Testis (tissue), 3 donors: ENCODE measurements around the gene PCLO. TPM values are rescaled to one million over a fixed set of nuclear protein-coding genes. Genes with fewer than 3 reads are reported as not detected.
"Not testable (repeated sequence)": the region's sequence is repeated elsewhere in the genome, so short reads cannot be mapped to it uniquely, and the experiment has no call there.

Source experiments
- DNase-seq: peaks from one replicate; pipeline ENCODE4 v3.0.0-alpha.2; 2019
- H3K27ac ChIP-seq, 2 donors: fragments of 200-600 bp; sonication (generic); one replicate each; pipeline ENCODE4 v1.5.1; 2019
- H3K27me3 ChIP-seq: fragments of 200-600 bp; sonication (generic); one replicate; pipeline ENCODE4 v1.5.1; 2019
- H3K36me3 ChIP-seq: fragments of 200-600 bp; sonication (generic); one replicate; pipeline ENCODE4 v1.5.1; 2017; ENCODE audit warnings: low read depth; ENCODE audit errors: missing control alignments
- H3K4me1 ChIP-seq: fragments of 200-600 bp; sonication (generic); one replicate; pipeline ENCODE4 v1.5.1; 2019
- H3K4me3 ChIP-seq, 2 donors: fragments of 200-600 bp; sonication (generic); one replicate each; pipeline ENCODE4 v1.5.1; 2017 to 2019
- H3K9me3 ChIP-seq: fragments of 200-600 bp; sonication (generic); one replicate; pipeline ENCODE4 v1.5.1; 2017
- CTCF ChIP-seq, 3 experiments: fragments of 450-650 bp in 2 of 3; fragments of 200-600 bp in 1 of 3; sonication (generic) in 1 of 3; IDR thresholded peaks; one replicate each; pipeline ENCODE4 v1.5.1; 2016 to 2019; ENCODE audit warnings: antibody characterized with exemption in 3 of 3, mild to moderate bottlenecking in 2 of 3, moderate library complexity in 1 of 3
- POLR2A ChIP-seq: fragments of 450-650 bp; IDR thresholded peaks from one replicate; pipeline ENCODE4 v1.6.1; 2017; ENCODE audit warnings: antibody characterized with exemption, mild to moderate bottlenecking, moderate library complexity
- WGBS, 2 donors: methylation state at CpG; one replicate each; pipeline ENCODE4 v1.1.5; 2018; 5-methylcytosine and 5-hydroxymethylcytosine counted together
- intact Hi-C: fragments of 100-400 bp; cut with DNase I; formaldehyde crosslinking; loops from one replicate; pipeline ENCODE4 v1.15.1; 2023; ENCODE audit warnings: low total_unique reads
- polyA plus RNA-seq: library from polyadenylated mRNA; stranded (reverse); fragments of 350-450 nt; fragmentation: Illumina TruSeq; extraction: RNeasy Lipid Tissue Mini Kit (QIAGEN cat#74804); gene quantifications from one replicate; pipeline ENCODE4 v1.2.3, GENCODE V29; 2014; ENCODE audit warnings: low read depth, low replicate concordance; ENCODE audit not compliant: insufficient read depth
- total RNA-seq, 2 donors: library from RNA; depleted of rRNA; stranded (reverse); fragments of >200 nt; gene quantifications; one replicate each; pipeline ENCODE4 v1.2.3, GENCODE V29; 2016

The PCLO gene
- total and polyA plus RNA-seq, 3 donors from 2014 or later, result 6.4 to 29.4 (median 20.4) TPM

GRCh38 chr7:82897500-82897899, 265.2 kb downstream of the PCLO start:
- DNase-seq, result no peak
- WGBS, 2 donors, result 91 to 92% methylated on average over 3 of the region's 3 CpGs
- no peak overlapping the region for H3K27ac ChIP-seq
- H3K36me3 ChIP-seq, result no peaks in the 10 kb centered on the region
- H3K4me3 ChIP-seq, result no peak overlapping the region
- intact Hi-C loops, result no loop called here
- H3K27me3 ChIP-seq, result no peaks in the 10 kb centered on the region
- H3K9me3 ChIP-seq, result no peaks in the 10 kb centered on the region
- no peaks in the 10 kb centered on the region for H3K4me1 ChIP-seq
- TF ChIP-seq CTCF (IDR thresholded peaks at IDR 0.05), result no peak
- TF ChIP-seq POLR2A, result no peak

GRCh38 chr7:82894341-82894740, 268.3 kb downstream of the PCLO start:
- DNase-seq, intact Hi-C loops, H3K4me3 ChIP-seq, H3K27me3 ChIP-seq, H3K36me3 ChIP-seq, H3K4me1 ChIP-seq, H3K27ac ChIP-seq, H3K9me3 ChIP-seq: not testable (repeated sequence)
- WGBS, 2 donors, result 79 to 81% methylated on average over 6 to 7 of the region's 7 CpGs

GRCh38 chr7:82886324-82886723, 276.4 kb downstream of the PCLO start:
- WGBS, 2 donors, result 0 to 48% methylated on average over 1 of the region's 1 CpG
- DNase-seq, result no peak
- intact Hi-C loops, result no loop called here
- H3K27me3 ChIP-seq, result no peaks in the 10 kb centered on the region
- no peaks in the 10 kb centered on the region for H3K9me3 ChIP-seq
- TF ChIP-seq POLR2A (no peak), CTCF (IDR thresholded peaks at IDR 0.05) (no peak)
- H3K4me1 ChIP-seq, result no peaks in the 10 kb centered on the region
- no peak overlapping the region for H3K27ac ChIP-seq
- H3K36me3 ChIP-seq, result no peaks in the 10 kb centered on the region
- H3K4me3 ChIP-seq, result no peak overlapping the region

- Histone ChIP-seq H3K36me3 (no peaks in the 10 kb centered on the region), H3K27me3 (no peaks in the 10 kb centered on the region), H3K4me1 (no peaks in the 10 kb centered on the region), H3K9me3 (no peaks in the 10 kb centered on the region), H3K27ac (no peak overlapping the region), H3K4me3 (no peak overlapping the region)
- WGBS, 2 donors, result 79 to 94% methylated on average over 6 of the region's 6 CpGs
- intact Hi-C loops, result no loop called here
- DNase-seq, result no peak
- TF ChIP-seq CTCF (IDR thresholded peaks at IDR 0.05) (no peak), POLR2A (no peak)
Observed at GRCh38 chr7:82865856-82866255, 296.8 kb downstream of the PCLO start.

- WGBS, 2 donors, result 70 to 84% methylated on average over 1 of the region's 1 CpG
- no peak overlapping the region for H3K4me3 ChIP-seq
- no peaks in the 10 kb centered on the region for H3K9me3 ChIP-seq
- no peaks in the 10 kb centered on the region for H3K4me1 ChIP-seq
- no peaks in the 10 kb centered on the region for H3K27me3 ChIP-seq
- H3K36me3 ChIP-seq, result no peaks in the 10 kb centered on the region
- no peak for DNase-seq
- intact Hi-C loops, result no loop called here
- H3K27ac ChIP-seq, result no peak overlapping the region
- TF ChIP-seq POLR2A (no peak), CTCF (IDR thresholded peaks at IDR 0.05) (no peak)
Observed at GRCh38 chr7:82859106-82859850, 303.4 kb downstream of the PCLO start.
